GM23338 (cell line): ENCODE measurements around the gene TEKT4. TPM values are rescaled to one million over a fixed set of nuclear protein-coding genes. Genes with fewer than 3 reads are reported as not detected.

Source experiments
- ATAC-seq: fragments of 200-7000 bp; cut with Tn5 transposase; 3 replicates; pipeline ENCODE4 v1.9.1; 2020
- DNase-seq: peaks from one replicate; pipeline ENCODE4 v3.0.0-alpha.2; 2015; ENCODE audit warnings: low spot score
- H2AFZ ChIP-seq: fragments of 200-600 bp; sonication (generic); 2 replicates; pipeline ENCODE4 v1.8.0; 2016; ENCODE audit warnings: antibody characterized with exemption, mild to moderate bottlenecking, moderate library complexity
- H3F3A ChIP-seq: fragments of 200-600 bp; sonication (generic); replicated peaks from 2 replicates; pipeline ENCODE4 v1.8.0; 2017; ENCODE audit warnings: antibody characterized with exemption, mixed run types, low read depth
- H3K27ac ChIP-seq: fragments of 200-600 bp; sonication (generic); 2 replicates; pipeline ENCODE4 v1.6.1; 2016; ENCODE audit warnings: low read depth
- H3K27me3 ChIP-seq: fragments of 200-600 bp; sonication (generic); 2 replicates; pipeline ENCODE4 v1.8.0; 2016; ENCODE audit warnings: mild to moderate bottlenecking, mixed run types, moderate library complexity; ENCODE audit not compliant: insufficient read depth
- H3K36me3 ChIP-seq: fragments of 200-600 bp; sonication (generic); 2 replicates; pipeline ENCODE4 v1.8.0; 2016; ENCODE audit warnings: mild to moderate bottlenecking; ENCODE audit not compliant: insufficient read depth
- H3K4me1 ChIP-seq: fragments of 200-600 bp; sonication (generic); 2 replicates; pipeline ENCODE4 v1.8.0; 2016; ENCODE audit warnings: mild to moderate bottlenecking, moderate library complexity; ENCODE audit not compliant: insufficient read depth
- H3K4me2 ChIP-seq: fragments of 200-600 bp; sonication (generic); 2 replicates; pipeline ENCODE4 v1.7.1; 2017; ENCODE audit warnings: mixed run types
- H3K4me3 ChIP-seq: fragments of 200-600 bp; sonication (generic); 2 replicates; pipeline ENCODE4 v1.6.1; 2016; ENCODE audit warnings: mixed run types
- H3K79me2 ChIP-seq: fragments of 200-600 bp; sonication (generic); replicated peaks from 2 replicates; pipeline ENCODE4 v1.8.0; 2017; ENCODE audit warnings: mild to moderate bottlenecking; ENCODE audit not compliant: insufficient read depth
- H3K9me2 ChIP-seq: fragments of 200-600 bp; sonication (generic); 2 replicates; pipeline ENCODE4 v1.8.0; 2017; ENCODE audit not compliant: insufficient read depth
- H4K20me1 ChIP-seq: fragments of 200-600 bp; sonication (generic); replicated peaks from 2 replicates; pipeline ENCODE4 v1.8.0; 2017; ENCODE audit warnings: mild to moderate bottlenecking; ENCODE audit not compliant: insufficient read depth
- H3K27ac Mint-ChIP-seq: 2 replicates; pipeline ENCODE4 v1.8.0; 2020; ENCODE audit warnings: inconsistent platforms, mild to moderate bottlenecking, moderate library complexity, mixed read lengths
- H3K27me3 Mint-ChIP-seq: 3 replicates; pipeline ENCODE4 v1.8.0; 2022; ENCODE audit warnings: low read depth, mild to moderate bottlenecking, moderate library complexity, mixed read lengths, inconsistent platforms; ENCODE audit not compliant: insufficient read depth, poor library complexity
- H3K36me3 Mint-ChIP-seq: 3 replicates; pipeline ENCODE4 v1.8.0; 2021; ENCODE audit warnings: low read depth, mild to moderate bottlenecking, inconsistent platforms, moderate library complexity, mixed read lengths
- H3K4me1 Mint-ChIP-seq: 3 replicates; pipeline ENCODE4 v1.8.0; 2020; ENCODE audit warnings: mild to moderate bottlenecking, inconsistent platforms, mixed read lengths
- H3K4me3 Mint-ChIP-seq: 3 replicates; pipeline ENCODE4 v1.8.0; 2021; ENCODE audit warnings: moderate library complexity, mild to moderate bottlenecking, inconsistent platforms, mixed read lengths
- H3K9me3 Mint-ChIP-seq: 3 replicates; pipeline ENCODE4 v1.8.0; 2020; ENCODE audit warnings: moderate library complexity, mild to moderate bottlenecking, inconsistent platforms, mixed read lengths
- CREB1 ChIP-seq: fragments of 250-450 bp; sonication (Bioruptor Pico); IDR thresholded peaks from 2 replicates; pipeline ENCODE4 v1.5.0; 2020; ENCODE audit warnings: low read depth, mild to moderate bottlenecking, moderate library complexity
- EZH2 ChIP-seq: fragments of 200-600 bp; sonication (generic); IDR thresholded peaks from one replicate; pipeline ENCODE4 v1.8.0; 2017; ENCODE audit warnings: antibody characterized with exemption, mild to moderate bottlenecking, low read depth; ENCODE audit not compliant: unreplicated experiment
- EZH2phosphoT487 ChIP-seq: fragments of 200-600 bp; sonication (generic); IDR thresholded peaks from one replicate; pipeline ENCODE4 v1.8.1; 2018; ENCODE audit warnings: antibody characterized with exemption; ENCODE audit not compliant: unreplicated experiment
- JUNB ChIP-seq: IDR thresholded peaks from one replicate; pipeline ENCODE4 v1.6.1; 2016; ENCODE audit warnings: antibody characterized with exemption; ENCODE audit not compliant: unreplicated experiment
- NANOG ChIP-seq: IDR thresholded peaks from 2 replicates; pipeline ENCODE4 v1.6.1; 2016; ENCODE audit warnings: antibody characterized with exemption, borderline replicate concordance
- POLR2AphosphoS5 ChIP-seq: IDR thresholded peaks from 2 replicates; pipeline ENCODE4 v1.6.1; 2016; ENCODE audit warnings: antibody characterized with exemption, low read depth
- STAT1 ChIP-seq: IDR thresholded peaks from one replicate; pipeline ENCODE4 v1.6.1; 2016; ENCODE audit warnings: antibody characterized with exemption; ENCODE audit not compliant: unreplicated experiment
- ZNF114 ChIP-seq: fragments of 250-450 bp; sonication (Bioruptor Pico); IDR thresholded peaks from 2 replicates; pipeline ENCODE4 v1.5.0; 2020; ENCODE audit warnings: mild to moderate bottlenecking, moderate library complexity
- ZNF331 ChIP-seq: fragments of 250-450 bp; sonication (Bioruptor Pico); IDR thresholded peaks from 2 replicates; pipeline ENCODE4 v1.5.0; 2020; ENCODE audit warnings: low read depth, mild to moderate bottlenecking, moderate library complexity
- polyA plus RNA-seq: library from polyadenylated mRNA; unstranded; fragments of >200 nt; fragmentation: Nextera tagmentation; extraction: Ambion mirVana; gene quantifications from 2 replicates; pipeline ENCODE4 v1.2.1, GENCODE V29; 2016
- total RNA-seq: library from RNA; depleted of rRNA; stranded (reverse); fragments of >200 nt; shearing (Covaris generic); gene quantifications from 2 replicates; pipeline ENCODE4 v1.2.3, GENCODE V29; 2014
- TF ChIP-seq, protein P1 (sequence below): IDR thresholded peaks from one replicate; pipeline ENCODE4 v1.6.1; 2018; ENCODE audit warnings: antibody characterized with exemption; ENCODE audit not compliant: unreplicated experiment
- TF ChIP-seq, protein P2 (sequence below): IDR thresholded peaks from 2 replicates; pipeline ENCODE4 v1.6.1; 2016; ENCODE audit warnings: antibody characterized with exemption
- TF ChIP-seq, protein P3 (sequence below), 2 experiments: fragments of 200-600 bp in 1 of 2; sonication (generic) in 1 of 2; conservative IDR thresholded peaks; 2 replicates each; pipeline versions ENCODE4 v1.5.1 to v1.6.1; 2016 to 2017; ENCODE audit warnings: antibody characterized with exemption in 2 of 2, low read depth in 2 of 2, mild to moderate bottlenecking in 2 of 2, moderate library complexity in 1 of 2
- TF ChIP-seq, protein P4 (sequence below): fragments of 250-450 bp; sonication (Bioruptor Pico); IDR thresholded peaks from 2 replicates; pipeline ENCODE4 v1.5.0; 2020; ENCODE audit warnings: mild to moderate bottlenecking, moderate library complexity

The TEKT4 gene
- total and polyA plus RNA-seq, 2 experiments from 2014 or later: not detected

DNA sequence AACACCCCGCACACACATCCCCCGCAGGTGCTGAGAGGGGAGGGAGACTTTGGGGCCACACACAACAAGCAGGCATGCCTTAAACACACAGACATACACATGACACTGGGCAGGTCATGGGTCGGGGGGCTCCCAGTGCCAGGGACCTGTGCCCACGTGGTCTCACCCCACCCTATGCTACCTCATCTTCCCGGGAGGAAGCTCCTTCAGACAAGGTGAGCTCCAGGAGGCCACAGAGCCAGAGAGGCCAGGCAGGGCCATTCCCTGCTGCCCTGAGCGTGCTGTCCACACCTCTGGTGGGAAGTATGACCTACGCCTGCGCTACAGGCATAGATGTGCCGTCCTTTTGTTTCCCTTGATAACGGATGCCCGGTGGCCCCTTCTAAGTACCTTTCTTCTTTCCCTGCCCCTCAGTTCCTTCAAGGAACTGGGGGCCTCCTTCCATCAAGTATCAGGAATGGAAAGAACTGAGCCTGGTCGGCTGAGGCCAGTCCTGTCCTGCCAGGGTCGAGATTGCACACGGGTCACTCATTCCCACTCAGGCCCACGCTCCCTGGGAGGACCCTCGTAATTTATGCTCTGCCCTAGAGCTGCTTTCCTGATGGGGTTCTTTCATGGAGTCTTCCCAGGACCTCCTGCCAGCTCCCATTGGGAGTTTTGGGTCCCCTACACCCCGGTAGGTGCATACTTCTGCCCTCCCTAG is 4.7 kb downstream of the TEKT4 start:
- H3K4me3 ChIP-seq: no peak overlapping the region
- no peak overlapping the region for H3K27ac ChIP-seq
- H4K20me1 ChIP-seq: no peaks in the 10 kb centered on the region
- peaks cover 2% of the 10 kb centered on the region; the same call in 1 of the 3 replicates for H3K9me3 Mint-ChIP-seq
- no peak overlapping the region for H3K27ac Mint-ChIP-seq
- no peaks in the 10 kb centered on the region for H3K36me3 ChIP-seq
- H3K27me3 ChIP-seq: peaks cover 37% of the 10 kb centered on the region
- no peaks in the 10 kb centered on the region for H3K36me3 Mint-ChIP-seq
- H3K4me1 Mint-ChIP-seq: peaks cover under 1% of the 10 kb centered on the region; the same call in 2 of the 3 replicates
- DNase-seq: no peak
- TF ChIP-seq, protein P1, sequence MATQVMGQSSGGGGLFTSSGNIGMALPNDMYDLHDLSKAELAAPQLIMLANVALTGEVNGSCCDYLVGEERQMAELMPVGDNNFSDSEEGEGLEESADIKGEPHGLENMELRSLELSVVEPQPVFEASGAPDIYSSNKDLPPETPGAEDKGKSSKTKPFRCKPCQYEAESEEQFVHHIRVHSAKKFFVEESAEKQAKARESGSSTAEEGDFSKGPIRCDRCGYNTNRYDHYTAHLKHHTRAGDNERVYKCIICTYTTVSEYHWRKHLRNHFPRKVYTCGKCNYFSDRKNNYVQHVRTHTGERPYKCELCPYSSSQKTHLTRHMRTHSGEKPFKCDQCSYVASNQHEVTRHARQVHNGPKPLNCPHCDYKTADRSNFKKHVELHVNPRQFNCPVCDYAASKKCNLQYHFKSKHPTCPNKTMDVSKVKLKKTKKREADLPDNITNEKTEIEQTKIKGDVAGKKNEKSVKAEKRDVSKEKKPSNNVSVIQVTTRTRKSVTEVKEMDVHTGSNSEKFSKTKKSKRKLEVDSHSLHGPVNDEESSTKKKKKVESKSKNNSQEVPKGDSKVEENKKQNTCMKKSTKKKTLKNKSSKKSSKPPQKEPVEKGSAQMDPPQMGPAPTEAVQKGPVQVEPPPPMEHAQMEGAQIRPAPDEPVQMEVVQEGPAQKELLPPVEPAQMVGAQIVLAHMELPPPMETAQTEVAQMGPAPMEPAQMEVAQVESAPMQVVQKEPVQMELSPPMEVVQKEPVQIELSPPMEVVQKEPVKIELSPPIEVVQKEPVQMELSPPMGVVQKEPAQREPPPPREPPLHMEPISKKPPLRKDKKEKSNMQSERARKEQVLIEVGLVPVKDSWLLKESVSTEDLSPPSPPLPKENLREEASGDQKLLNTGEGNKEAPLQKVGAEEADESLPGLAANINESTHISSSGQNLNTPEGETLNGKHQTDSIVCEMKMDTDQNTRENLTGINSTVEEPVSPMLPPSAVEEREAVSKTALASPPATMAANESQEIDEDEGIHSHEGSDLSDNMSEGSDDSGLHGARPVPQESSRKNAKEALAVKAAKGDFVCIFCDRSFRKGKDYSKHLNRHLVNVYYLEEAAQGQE: no peak
- TF ChIP-seq POLR2AphosphoS5 (no peak), EZH2phosphoT487 (no peak), NANOG (no peak), ZNF331 (no peak), EZH2 (no peak), JUNB (no peak), STAT1 (no peak), ZNF114 (no peak), CREB1 (CRISPR knock-in tag) (no peak)
- TF ChIP-seq, protein P2, sequence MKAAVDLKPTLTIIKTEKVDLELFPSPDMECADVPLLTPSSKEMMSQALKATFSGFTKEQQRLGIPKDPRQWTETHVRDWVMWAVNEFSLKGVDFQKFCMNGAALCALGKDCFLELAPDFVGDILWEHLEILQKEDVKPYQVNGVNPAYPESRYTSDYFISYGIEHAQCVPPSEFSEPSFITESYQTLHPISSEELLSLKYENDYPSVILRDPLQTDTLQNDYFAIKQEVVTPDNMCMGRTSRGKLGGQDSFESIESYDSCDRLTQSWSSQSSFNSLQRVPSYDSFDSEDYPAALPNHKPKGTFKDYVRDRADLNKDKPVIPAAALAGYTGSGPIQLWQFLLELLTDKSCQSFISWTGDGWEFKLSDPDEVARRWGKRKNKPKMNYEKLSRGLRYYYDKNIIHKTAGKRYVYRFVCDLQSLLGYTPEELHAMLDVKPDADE: no peak
- TF ChIP-seq, protein P3, sequence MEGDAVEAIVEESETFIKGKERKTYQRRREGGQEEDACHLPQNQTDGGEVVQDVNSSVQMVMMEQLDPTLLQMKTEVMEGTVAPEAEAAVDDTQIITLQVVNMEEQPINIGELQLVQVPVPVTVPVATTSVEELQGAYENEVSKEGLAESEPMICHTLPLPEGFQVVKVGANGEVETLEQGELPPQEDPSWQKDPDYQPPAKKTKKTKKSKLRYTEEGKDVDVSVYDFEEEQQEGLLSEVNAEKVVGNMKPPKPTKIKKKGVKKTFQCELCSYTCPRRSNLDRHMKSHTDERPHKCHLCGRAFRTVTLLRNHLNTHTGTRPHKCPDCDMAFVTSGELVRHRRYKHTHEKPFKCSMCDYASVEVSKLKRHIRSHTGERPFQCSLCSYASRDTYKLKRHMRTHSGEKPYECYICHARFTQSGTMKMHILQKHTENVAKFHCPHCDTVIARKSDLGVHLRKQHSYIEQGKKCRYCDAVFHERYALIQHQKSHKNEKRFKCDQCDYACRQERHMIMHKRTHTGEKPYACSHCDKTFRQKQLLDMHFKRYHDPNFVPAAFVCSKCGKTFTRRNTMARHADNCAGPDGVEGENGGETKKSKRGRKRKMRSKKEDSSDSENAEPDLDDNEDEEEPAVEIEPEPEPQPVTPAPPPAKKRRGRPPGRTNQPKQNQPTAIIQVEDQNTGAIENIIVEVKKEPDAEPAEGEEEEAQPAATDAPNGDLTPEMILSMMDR (conservative IDR thresholded peaks at IDR 0.05; ENCODE audit: low read depth in 2 of 2): no peak
- TF ChIP-seq, protein P4, sequence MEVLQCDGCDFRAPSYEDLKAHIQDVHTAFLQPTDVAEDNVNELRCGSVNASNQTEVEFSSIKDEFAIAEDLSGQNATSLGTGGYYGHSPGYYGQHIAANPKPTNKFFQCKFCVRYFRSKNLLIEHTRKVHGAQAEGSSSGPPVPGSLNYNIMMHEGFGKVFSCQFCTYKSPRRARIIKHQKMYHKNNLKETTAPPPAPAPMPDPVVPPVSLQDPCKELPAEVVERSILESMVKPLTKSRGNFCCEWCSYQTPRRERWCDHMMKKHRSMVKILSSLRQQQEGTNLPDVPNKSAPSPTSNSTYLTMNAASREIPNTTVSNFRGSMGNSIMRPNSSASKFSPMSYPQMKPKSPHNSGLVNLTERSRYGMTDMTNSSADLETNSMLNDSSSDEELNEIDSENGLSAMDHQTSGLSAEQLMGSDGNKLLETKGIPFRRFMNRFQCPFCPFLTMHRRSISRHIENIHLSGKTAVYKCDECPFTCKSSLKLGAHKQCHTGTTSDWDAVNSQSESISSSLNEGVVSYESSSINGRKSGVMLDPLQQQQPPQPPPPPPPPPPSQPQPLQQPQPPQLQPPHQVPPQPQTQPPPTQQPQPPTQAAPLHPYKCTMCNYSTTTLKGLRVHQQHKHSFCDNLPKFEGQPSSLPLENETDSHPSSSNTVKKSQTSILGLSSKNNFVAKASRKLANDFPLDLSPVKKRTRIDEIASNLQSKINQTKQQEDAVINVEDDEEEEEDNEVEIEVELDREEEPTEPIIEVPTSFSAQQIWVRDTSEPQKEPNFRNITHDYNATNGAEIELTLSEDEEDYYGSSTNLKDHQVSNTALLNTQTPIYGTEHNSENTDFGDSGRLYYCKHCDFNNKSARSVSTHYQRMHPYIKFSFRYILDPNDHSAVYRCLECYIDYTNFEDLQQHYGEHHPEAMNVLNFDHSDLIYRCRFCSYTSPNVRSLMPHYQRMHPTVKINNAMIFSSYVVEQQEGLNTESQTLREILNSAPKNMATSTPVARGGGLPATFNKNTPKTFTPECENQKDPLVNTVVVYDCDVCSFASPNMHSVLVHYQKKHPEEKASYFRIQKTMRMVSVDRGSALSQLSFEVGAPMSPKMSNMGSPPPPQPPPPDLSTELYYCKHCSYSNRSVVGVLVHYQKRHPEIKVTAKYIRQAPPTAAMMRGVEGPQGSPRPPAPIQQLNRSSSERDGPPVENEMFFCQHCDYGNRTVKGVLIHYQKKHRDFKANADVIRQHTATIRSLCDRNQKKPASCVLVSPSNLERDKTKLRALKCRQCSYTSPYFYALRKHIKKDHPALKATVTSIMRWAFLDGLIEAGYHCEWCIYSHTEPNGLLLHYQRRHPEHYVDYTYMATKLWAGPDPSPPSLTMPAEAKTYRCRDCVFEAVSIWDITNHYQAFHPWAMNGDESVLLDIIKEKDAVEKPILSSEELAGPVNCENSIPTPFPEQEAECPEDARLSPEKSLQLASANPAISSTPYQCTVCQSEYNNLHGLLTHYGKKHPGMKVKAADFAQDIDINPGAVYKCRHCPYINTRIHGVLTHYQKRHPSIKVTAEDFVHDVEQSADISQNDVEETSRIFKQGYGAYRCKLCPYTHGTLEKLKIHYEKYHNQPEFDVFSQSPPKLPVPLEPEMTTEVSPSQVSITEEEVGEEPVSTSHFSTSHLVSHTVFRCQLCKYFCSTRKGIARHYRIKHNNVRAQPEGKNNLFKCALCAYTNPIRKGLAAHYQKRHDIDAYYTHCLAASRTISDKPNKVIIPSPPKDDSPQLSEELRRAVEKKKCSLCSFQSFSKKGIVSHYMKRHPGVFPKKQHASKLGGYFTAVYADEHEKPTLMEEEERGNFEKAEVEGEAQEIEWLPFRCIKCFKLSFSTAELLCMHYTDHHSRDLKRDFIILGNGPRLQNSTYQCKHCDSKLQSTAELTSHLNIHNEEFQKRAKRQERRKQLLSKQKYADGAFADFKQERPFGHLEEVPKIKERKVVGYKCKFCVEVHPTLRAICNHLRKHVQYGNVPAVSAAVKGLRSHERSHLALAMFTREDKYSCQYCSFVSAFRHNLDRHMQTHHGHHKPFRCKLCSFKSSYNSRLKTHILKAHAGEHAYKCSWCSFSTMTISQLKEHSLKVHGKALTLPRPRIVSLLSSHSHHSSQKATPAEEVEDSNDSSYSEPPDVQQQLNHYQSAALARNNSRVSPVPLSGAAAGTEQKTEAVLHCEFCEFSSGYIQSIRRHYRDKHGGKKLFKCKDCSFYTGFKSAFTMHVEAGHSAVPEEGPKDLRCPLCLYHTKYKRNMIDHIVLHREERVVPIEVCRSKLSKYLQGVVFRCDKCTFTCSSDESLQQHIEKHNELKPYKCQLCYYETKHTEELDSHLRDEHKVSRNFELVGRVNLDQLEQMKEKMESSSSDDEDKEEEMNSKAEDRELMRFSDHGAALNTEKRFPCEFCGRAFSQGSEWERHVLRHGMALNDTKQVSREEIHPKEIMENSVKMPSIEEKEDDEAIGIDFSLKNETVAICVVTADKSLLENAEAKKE (CRISPR knock-in tag): no peak
- H3K79me2 ChIP-seq: no peaks in the 10 kb centered on the region
- H3K27me3 Mint-ChIP-seq: peaks cover 34% of the 10 kb centered on the region
- no peaks in the 10 kb centered on the region for H3K4me1 ChIP-seq
- no peaks in the 10 kb centered on the region for H3F3A ChIP-seq
- H3K4me2 ChIP-seq: no peak overlapping the region
- H3K4me3 Mint-ChIP-seq: no peak overlapping the region
- H3K9me2 ChIP-seq: no peaks in the 10 kb centered on the region
- no peak for ATAC-seq
- H2AFZ ChIP-seq: no peak overlapping the region
